PC-3 (cell line): ENCODE measurements around the gene TRPV6. TPM values are rescaled to one million over a fixed set of nuclear protein-coding genes. Genes with fewer than 3 reads are reported as not detected.

Source experiments
- ATAC-seq: fragments of 200-7000 bp; cut with Tn5 transposase; 2 replicates; pipeline ENCODE4 v1.9.1; 2020; ENCODE audit warnings: mild to moderate bottlenecking, moderate library complexity
- BruUV-seq: library from RNA; stranded (reverse); fragments of 400-500 nt; replicated peaks from 2 replicates; lab custom pipeline; 2021; lab: Mats Ljungman, UMichigan
- CTCF ChIA-PET: fragments of 300-600 bp; sonication (Branson Sonifier 250); formaldehyde crosslinking; loops from one replicate; lab custom pipeline; 2022; ENCODE audit warnings: antibody characterized with exemption; lab: Charles Lee
- POLR2A ChIA-PET: fragments of 300-600 bp; sonication (Branson Sonifier 250); formaldehyde crosslinking; loops from one replicate; lab custom pipeline; 2022; ENCODE audit warnings: antibody characterized with exemption; ENCODE audit not compliant: unreplicated experiment; lab: Charles Lee
- DNase-seq: peaks from one replicate; pipeline ENCODE4 v3.0.0-alpha.2; 2015
- H2AFZ ChIP-seq: fragments of 300-600 bp; sonication (generic); 2 replicates; pipeline ENCODE4 v1.6.0; 2016; ENCODE audit warnings: antibody characterized with exemption, low read length
- H3F3A ChIP-seq: fragments of 300-600 bp; sonication (generic); one replicate; pipeline ENCODE4 v1.6.0; 2017; ENCODE audit warnings: antibody characterized with exemption, low read length, control low read depth, mild to moderate bottlenecking; ENCODE audit not compliant: unreplicated experiment
- H3K27ac ChIP-seq: fragments of 300-600 bp; sonication (generic); 2 replicates; pipeline ENCODE4 v1.5.1; 2016; ENCODE audit warnings: mild to moderate bottlenecking, low read length
- H3K27me3 ChIP-seq: fragments of 300-600 bp; sonication (generic); 2 replicates; pipeline ENCODE4 v1.6.1; 2016; ENCODE audit warnings: low read length, mixed read lengths
- H3K36me3 ChIP-seq: fragments of 300-600 bp; sonication (generic); 2 replicates; pipeline ENCODE4 v1.6.1; 2016; ENCODE audit warnings: low read depth, mixed run types, low read length, mixed read lengths
- H3K4me1 ChIP-seq: fragments of 300-600 bp; sonication (generic); 2 replicates; pipeline ENCODE4 v1.5.1; 2016; ENCODE audit warnings: low read length; ENCODE audit not compliant: insufficient read depth
- H3K4me2 ChIP-seq: fragments of 300-600 bp; sonication (generic); 2 replicates; pipeline ENCODE4 v1.6.0; 2016; ENCODE audit warnings: low read length
- H3K4me3 ChIP-seq: fragments of 300-600 bp; sonication (generic); 2 replicates; pipeline ENCODE4 v1.5.1; 2016; ENCODE audit warnings: mild to moderate bottlenecking, low read length, mixed read lengths
- H3K79me2 ChIP-seq: fragments of 300-600 bp; sonication (generic); 2 replicates; pipeline ENCODE4 v1.6.1; 2017; ENCODE audit warnings: low read length, mixed read lengths
- H3K9ac ChIP-seq: fragments of 300-600 bp; sonication (generic); 2 replicates; pipeline ENCODE4 v1.6.0; 2016; ENCODE audit warnings: mild to moderate bottlenecking, low read length
- H3K9me2 ChIP-seq: fragments of 300-600 bp; sonication (generic); replicated peaks from 2 replicates; pipeline ENCODE4 v1.6.1; 2016; ENCODE audit warnings: mixed run types, low read length, mixed read lengths
- H3K9me3 ChIP-seq: fragments of 300-600 bp; sonication (generic); 2 replicates; pipeline ENCODE4 v1.6.1; 2016; ENCODE audit warnings: low read length, mixed read lengths
- H4K20me1 ChIP-seq: fragments of 300-600 bp; sonication (generic); 2 replicates; pipeline ENCODE4 v1.6.1; 2016; ENCODE audit warnings: low read length, mixed read lengths
- EZH2 ChIP-seq: fragments of 300-600 bp; sonication (generic); IDR thresholded peaks from one replicate; pipeline ENCODE4 v1.6.1; 2017; ENCODE audit warnings: antibody characterized with exemption, mild to moderate bottlenecking, low read length; ENCODE audit not compliant: unreplicated experiment
- EZH2phosphoT487 ChIP-seq: fragments of 300-600 bp; sonication (generic); IDR thresholded peaks from 2 replicates; pipeline ENCODE4 v1.6.1; 2018; ENCODE audit warnings: mild to moderate bottlenecking, antibody characterized with exemption, low read length, borderline replicate concordance
- intact Hi-C: fragments of 100-400 bp; cut with micrococcal nuclease; formaldehyde crosslinking; loops from 2 replicates; pipeline ENCODE4 v1.9.0; 2023
- total RNA-seq: library from RNA; depleted of rRNA; stranded (reverse); fragments of >200 nt; gene quantifications from 2 replicates; pipeline ENCODE4 v1.2.3, GENCODE V29; 2014
- TF ChIP-seq, protein P1 (sequence below): fragments of 300-600 bp; sonication (generic); conservative IDR thresholded peaks from 2 replicates; pipeline ENCODE4 v1.5.1; 2017; ENCODE audit warnings: antibody characterized with exemption, low read depth, mild to moderate bottlenecking, low read length

Gene TRPV6
- total RNA-seq, 1 experiment from 2014 or later = 1.4 TPM

- ATAC-seq (no peak), DNase-seq (no peak)
- H3K9me2 ChIP-seq = no peaks in the 10 kb centered on the region
- H3K4me1 ChIP-seq = no peaks in the 10 kb centered on the region
- TF ChIP-seq EZH2phosphoT487 = no peak
- TF ChIP-seq, protein P1, sequence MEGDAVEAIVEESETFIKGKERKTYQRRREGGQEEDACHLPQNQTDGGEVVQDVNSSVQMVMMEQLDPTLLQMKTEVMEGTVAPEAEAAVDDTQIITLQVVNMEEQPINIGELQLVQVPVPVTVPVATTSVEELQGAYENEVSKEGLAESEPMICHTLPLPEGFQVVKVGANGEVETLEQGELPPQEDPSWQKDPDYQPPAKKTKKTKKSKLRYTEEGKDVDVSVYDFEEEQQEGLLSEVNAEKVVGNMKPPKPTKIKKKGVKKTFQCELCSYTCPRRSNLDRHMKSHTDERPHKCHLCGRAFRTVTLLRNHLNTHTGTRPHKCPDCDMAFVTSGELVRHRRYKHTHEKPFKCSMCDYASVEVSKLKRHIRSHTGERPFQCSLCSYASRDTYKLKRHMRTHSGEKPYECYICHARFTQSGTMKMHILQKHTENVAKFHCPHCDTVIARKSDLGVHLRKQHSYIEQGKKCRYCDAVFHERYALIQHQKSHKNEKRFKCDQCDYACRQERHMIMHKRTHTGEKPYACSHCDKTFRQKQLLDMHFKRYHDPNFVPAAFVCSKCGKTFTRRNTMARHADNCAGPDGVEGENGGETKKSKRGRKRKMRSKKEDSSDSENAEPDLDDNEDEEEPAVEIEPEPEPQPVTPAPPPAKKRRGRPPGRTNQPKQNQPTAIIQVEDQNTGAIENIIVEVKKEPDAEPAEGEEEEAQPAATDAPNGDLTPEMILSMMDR = no peak
- TF ChIP-seq EZH2 = no peak
- H3K27ac ChIP-seq = no peak within 1 kb of the TSS
- BruUV-seq = no TSS peak
- no peak within 1 kb of the TSS for H3K4me3 ChIP-seq
- no peak within 1 kb of the TSS for H2AFZ ChIP-seq
- no peaks in the 10 kb centered on the region for H3F3A ChIP-seq
- no peaks in the 10 kb centered on the region for H4K20me1 ChIP-seq
- intact Hi-C loops = no loop called here
- ChIA-PET CTCF (no interaction called here), POLR2A (no interaction called here)
- H3K4me2 ChIP-seq = no peak within 1 kb of the TSS
- H3K79me2 ChIP-seq = no peaks in the 10 kb centered on the region
- H3K36me3 ChIP-seq = no peaks in the 10 kb centered on the region
- peaks cover 47% of the 10 kb centered on the region for H3K27me3 ChIP-seq
- no peaks in the 10 kb centered on the region for H3K9me3 ChIP-seq
- no peak within 1 kb of the TSS for H3K9ac ChIP-seq
Measured at GRCh38 chr7:142933624-142934023, 48.1 kb upstream of the TRPV6 start, which contains the start of gene TRPV5. Gene TRPV5, minus strand, starts transcription at chr7:142933746. Its CDS starts 287 bp downstream, at chr7:142933459.

DNA sequence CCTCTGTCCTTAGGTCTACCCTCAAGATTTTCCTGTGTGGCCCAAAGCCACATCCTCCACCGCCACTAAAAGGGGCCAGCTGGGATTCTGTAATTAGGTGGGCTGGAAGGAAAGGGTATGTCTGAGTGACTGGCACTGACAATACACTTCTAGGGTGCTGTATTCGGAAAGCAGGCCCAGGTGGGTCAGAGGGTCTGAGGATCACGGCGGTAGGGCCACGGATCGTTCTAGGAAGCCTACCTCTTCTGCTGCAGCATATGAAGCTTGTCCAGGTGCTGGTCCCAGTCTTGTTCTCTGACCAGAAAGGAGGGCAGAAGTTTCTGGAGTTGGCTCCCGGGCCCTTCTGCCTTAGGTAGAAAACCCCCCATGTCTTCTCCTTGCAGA, 47.5 kb upstream of the TRPV6 start:
- no peaks in the 10 kb centered on the region for H3K4me1 ChIP-seq
- no peaks in the 10 kb centered on the region for H3K79me2 ChIP-seq
- H3K9ac ChIP-seq = no peak overlapping the region
- no peaks in the 10 kb centered on the region for H4K20me1 ChIP-seq
- no peaks in the 10 kb centered on the region for H3F3A ChIP-seq
- no peaks in the 10 kb centered on the region for H3K36me3 ChIP-seq
- no TSS peak for BruUV-seq
- CTCF ChIA-PET = no interaction called here
- no peaks in the 10 kb centered on the region for H3K9me2 ChIP-seq
- no peak overlapping the region for H2AFZ ChIP-seq
- ATAC-seq (no peak), DNase-seq (no peak)
- H3K9me3 ChIP-seq = no peaks in the 10 kb centered on the region
- POLR2A ChIA-PET = no interaction called here
- intact Hi-C loops = no loop called here
- H3K27ac ChIP-seq = no peak overlapping the region
- H3K4me2 ChIP-seq = no peak overlapping the region
- peaks cover 41% of the 10 kb centered on the region for H3K27me3 ChIP-seq
- H3K4me3 ChIP-seq = no peak overlapping the region
- no peak for TF ChIP-seq EZH2
- TF ChIP-seq EZH2phosphoT487 = no peak
- TF ChIP-seq, protein P1 = no peak

DNA sequence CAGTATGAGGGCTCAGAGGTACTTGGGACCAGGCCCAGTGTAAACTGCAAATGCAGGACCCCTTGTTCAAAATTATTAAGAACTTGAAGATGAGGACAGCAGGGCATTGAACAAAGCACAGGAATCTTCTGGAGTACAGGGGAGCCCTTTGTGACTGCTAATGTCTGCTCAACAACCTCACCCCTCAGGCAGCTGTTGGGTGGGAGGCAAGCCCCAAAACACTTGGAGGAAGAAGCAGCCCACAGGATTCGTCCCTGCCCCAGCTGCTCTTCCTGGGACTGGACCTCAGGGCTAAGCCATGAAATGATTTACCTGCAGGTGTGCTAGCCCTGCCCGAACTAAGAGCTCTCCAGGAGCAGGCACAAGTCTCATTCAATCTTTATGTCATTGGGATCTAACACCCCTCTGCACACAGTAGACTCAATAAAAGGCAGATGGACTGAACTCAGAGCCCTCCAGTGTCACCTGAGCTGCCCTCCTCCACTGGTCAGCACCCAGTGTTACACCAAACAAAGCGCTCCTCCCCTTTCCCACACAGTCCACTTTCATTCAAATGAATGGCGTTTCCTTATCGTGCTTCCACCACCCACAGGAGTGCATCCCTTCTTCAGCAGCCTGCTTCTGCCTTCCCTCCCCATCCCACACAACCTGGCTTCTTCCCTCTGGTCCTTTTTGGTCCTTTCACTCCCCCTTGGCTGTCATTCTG, 47.0 kb upstream of the TRPV6 start:
- POLR2A ChIA-PET = no interaction called here
- ATAC-seq = 0 out of 2 replicates have a peak, but pooled peaks have one; percentile 15

More for the DNA sequence above, 47.0 kb upstream of the TRPV6 start:
- H3K9me2 ChIP-seq = no peaks in the 10 kb centered on the region
- no peaks in the 10 kb centered on the region for H4K20me1 ChIP-seq
- H3F3A ChIP-seq = no peaks in the 10 kb centered on the region
- no peaks in the 10 kb centered on the region for H3K36me3 ChIP-seq
- CTCF ChIA-PET = no interaction called here
- H2AFZ ChIP-seq = no peak overlapping the region
- intact Hi-C loops = no loop called here
- no peaks in the 10 kb centered on the region for H3K9me3 ChIP-seq
- H3K27ac ChIP-seq = no peak overlapping the region
- H3K4me3 ChIP-seq = no peak overlapping the region
- H3K9ac ChIP-seq = no peak overlapping the region
- no peaks in the 10 kb centered on the region for H3K79me2 ChIP-seq
- H3K4me1 ChIP-seq = no peaks in the 10 kb centered on the region
- H3K4me2 ChIP-seq = no peak overlapping the region
- TF ChIP-seq EZH2 (no peak), EZH2phosphoT487 (no peak)
- TF ChIP-seq, protein P1 = no peak
- no peak for DNase-seq
- H3K27me3 ChIP-seq = peaks cover 36% of the 10 kb centered on the region
- no TSS peak for BruUV-seq
